ENCODE data around the gene PLAGL2. TPM values are rescaled to one million over a fixed set of nuclear protein-coding genes. Genes with fewer than 3 reads are reported as not detected.
"Not testable (repeated sequence)": the region's sequence is repeated elsewhere in the genome, so short reads cannot be mapped to it uniquely, and the experiment has no call there.

Gene PLAGL2
- total RNA-seq, 1 donor from 2014 or later, result 6.7 TPM

DNA sequence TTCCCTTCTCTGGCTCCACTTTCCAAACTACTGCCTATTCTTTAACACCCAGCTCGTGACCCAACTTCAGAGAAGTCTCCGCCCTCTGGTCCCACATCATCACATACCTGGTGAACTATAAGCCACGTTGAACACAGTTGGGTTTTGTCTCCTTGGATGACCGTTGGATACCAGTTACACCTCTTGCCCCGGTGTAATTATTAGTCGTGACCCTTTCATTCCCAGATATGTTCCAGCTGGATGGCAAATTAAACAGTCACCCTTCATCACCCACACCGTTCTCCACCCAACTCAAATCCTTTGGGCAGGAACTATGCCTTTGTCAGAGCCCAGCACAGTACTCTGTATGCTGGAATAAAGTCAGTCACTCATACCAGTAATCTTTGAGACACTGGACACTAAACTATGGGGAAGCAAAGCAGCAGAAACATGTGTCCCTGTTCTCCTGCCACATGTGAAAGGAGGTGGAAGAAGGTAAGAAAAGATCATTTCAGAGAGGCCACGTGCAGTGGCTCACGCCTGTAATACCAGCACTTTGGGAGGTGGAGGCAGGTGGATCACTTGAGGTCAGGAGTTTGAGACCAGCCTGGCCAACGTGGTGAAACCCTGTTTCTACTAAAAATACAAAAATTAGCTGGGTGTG lies 22.5 kb downstream of the PLAGL2 start:
- Histone ChIP-seq H3K4me1 (peaks cover 9 to 15% of the 10 kb centered on the region in 2 donors), H3K4me3 (no peak overlapping the region), H3K9me3 (no peaks in the 10 kb centered on the region), H3K36me3 (no peaks in the 10 kb centered on the region), H3K27ac (no peak overlapping the region), H3K27me3 (no peaks in the 10 kb centered on the region)
- TF ChIP-seq, protein P1, sequence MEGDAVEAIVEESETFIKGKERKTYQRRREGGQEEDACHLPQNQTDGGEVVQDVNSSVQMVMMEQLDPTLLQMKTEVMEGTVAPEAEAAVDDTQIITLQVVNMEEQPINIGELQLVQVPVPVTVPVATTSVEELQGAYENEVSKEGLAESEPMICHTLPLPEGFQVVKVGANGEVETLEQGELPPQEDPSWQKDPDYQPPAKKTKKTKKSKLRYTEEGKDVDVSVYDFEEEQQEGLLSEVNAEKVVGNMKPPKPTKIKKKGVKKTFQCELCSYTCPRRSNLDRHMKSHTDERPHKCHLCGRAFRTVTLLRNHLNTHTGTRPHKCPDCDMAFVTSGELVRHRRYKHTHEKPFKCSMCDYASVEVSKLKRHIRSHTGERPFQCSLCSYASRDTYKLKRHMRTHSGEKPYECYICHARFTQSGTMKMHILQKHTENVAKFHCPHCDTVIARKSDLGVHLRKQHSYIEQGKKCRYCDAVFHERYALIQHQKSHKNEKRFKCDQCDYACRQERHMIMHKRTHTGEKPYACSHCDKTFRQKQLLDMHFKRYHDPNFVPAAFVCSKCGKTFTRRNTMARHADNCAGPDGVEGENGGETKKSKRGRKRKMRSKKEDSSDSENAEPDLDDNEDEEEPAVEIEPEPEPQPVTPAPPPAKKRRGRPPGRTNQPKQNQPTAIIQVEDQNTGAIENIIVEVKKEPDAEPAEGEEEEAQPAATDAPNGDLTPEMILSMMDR (IDR thresholded peaks at IDR 0.05), result no peak
- DNase-seq (ENCODE audit: low spot score in 2 of 2), result no peak
- intact Hi-C loops (cut with DNase I), result no loop called here

DNA sequence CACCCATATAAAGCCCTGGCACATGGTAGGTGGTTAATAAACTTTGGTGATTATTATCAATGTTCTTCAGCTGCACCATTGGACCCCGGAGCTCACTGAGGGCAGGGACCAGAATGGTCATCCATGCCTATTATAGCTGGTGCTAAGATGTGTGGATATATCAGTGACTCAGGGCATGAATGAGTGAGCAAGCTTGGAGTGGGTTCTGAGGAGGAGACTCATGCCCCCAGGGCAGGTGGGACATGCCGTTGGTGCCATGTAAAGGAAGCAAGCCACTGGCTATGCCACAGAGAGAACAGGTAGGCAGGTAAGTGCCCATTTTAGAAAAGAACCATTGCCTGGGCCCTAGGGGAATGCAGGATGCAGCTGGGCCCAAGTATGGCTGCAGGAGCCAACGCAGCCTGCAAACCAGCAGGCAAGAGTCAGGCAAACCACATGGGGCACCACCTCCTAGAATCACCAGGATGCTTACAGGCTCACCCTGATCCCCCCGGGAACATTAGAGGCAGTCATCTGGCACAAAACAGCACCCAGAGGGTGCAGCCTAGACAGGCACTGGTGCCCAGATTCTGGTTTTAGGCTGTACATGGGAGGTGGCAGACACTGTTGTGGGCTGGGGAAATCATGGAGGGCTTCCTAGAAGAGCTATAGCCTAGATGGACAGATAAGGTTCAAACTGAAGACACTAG lies 23.5 kb downstream of the PLAGL2 start:
- TF ChIP-seq, protein P1 (IDR thresholded peaks at IDR 0.05), result no peak
- peaks cover 7 to 11% of the 10 kb centered on the region in 2 donors for H3K4me1 ChIP-seq
- no peaks in the 10 kb centered on the region for H3K36me3 ChIP-seq
- H3K27me3 ChIP-seq, result no peaks in the 10 kb centered on the region
- intact Hi-C loops (cut with DNase I), result no loop called here
- no peak for DNase-seq (ENCODE audit: low spot score in 2 of 2)
- H3K27ac ChIP-seq, result no peak overlapping the region
- H3K4me3 ChIP-seq, result no peak overlapping the region
- H3K9me3 ChIP-seq, result no peaks in the 10 kb centered on the region

- Histone ChIP-seq H3K27me3 (no peaks in the 10 kb centered on the region), H3K4me1 (no peaks in the 10 kb centered on the region), H3K4me3 (no peak overlapping the region), H3K9me3 (no peaks in the 10 kb centered on the region), H3K27ac (no peak overlapping the region), H3K36me3 (no peaks in the 10 kb centered on the region)
- intact Hi-C loops (cut with DNase I), result no loop called here
- TF ChIP-seq, protein P1 (IDR thresholded peaks at IDR 0.05), result no peak
- no peak for DNase-seq (ENCODE audit: low spot score in 2 of 2)
Observed at GRCh38 chr20:32181606-32182005, 25.9 kb downstream of the PLAGL2 start.

DNA sequence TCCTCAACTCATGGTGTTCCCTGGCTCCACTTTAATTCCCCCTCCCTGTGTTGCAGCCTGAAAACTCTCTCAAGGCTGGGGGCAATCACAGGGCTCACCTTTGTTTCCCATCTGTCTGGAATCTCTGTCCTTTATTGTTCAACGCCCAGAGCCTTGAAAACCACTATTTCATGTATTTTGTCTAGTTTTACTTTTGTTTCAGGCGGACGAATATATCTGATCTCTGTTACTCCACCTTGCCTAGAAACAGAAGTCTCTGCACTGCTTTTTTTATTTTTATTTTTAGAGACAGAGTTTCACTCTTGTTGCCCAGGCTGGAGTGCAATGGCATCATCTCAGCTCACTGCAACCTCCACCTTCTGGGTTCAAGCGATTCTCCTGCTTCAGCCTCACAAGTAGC lies 27.6 kb downstream of the PLAGL2 start:
- H3K27ac ChIP-seq, result no peak overlapping the region

GRCh38 chr20:32179515-32179914 lies 28.0 kb downstream of the PLAGL2 start:
- TF ChIP-seq, protein P1 (IDR thresholded peaks at IDR 0.05), result no peak
- intact Hi-C loops (cut with DNase I), result no loop called here
- Histone ChIP-seq H3K27me3 (no peaks in the 10 kb centered on the region), H3K36me3 (no peaks in the 10 kb centered on the region), H3K4me3 (no peak overlapping the region), H3K9me3 (no peaks in the 10 kb centered on the region), H3K27ac (no peak overlapping the region), H3K4me1 (no peaks in the 10 kb centered on the region)
- no peak for DNase-seq (ENCODE audit: low spot score in 2 of 2)

More for the DNA sequence above, 27.6 kb downstream of the PLAGL2 start:
- intact Hi-C loops (cut with DNase I), result no loop called here
- no peak overlapping the region for H3K4me3 ChIP-seq
- no peak for DNase-seq (ENCODE audit: low spot score in 2 of 2)
- no peaks in the 10 kb centered on the region for H3K36me3 ChIP-seq
- H3K4me1 ChIP-seq, result no peaks in the 10 kb centered on the region
- TF ChIP-seq, protein P1 (IDR thresholded peaks at IDR 0.05), result no peak
- no peaks in the 10 kb centered on the region for H3K9me3 ChIP-seq
- H3K27me3 ChIP-seq, result no peaks in the 10 kb centered on the region

DNA sequence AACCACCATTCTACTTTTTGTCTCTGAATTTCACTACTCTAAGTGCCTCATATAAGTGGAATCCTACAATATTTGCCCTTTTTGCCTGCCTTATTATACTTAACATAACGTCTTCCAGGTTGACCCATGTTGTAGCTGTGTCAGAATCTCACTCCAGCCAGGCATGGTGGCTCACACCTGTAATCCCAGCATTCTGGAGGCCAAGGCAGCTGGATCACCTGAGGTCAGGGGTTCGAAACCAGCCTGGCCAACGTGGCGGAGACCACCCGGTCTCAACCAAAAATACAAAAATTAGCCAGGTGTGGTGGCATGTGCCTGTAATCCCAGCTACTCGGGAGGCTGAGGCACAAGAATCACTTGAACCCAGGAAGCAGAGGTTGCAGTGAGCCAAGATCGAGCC lies 29.8 kb downstream of the PLAGL2 start:
- H3K27ac ChIP-seq; H3K36me3 ChIP-seq; H3K4me3 ChIP-seq; intact Hi-C loops (cut with DNase I); H3K4me1 ChIP-seq; DNase-seq (ENCODE audit: low spot score in 2 of 2); H3K27me3 ChIP-seq; H3K9me3 ChIP-seq: not testable (repeated sequence)

Data from ascending aorta (tissue), 2 donors.